Panc1 (cell line): ENCODE measurements around the gene PC. TPM values are rescaled to one million over a fixed set of nuclear protein-coding genes. Genes with fewer than 3 reads are reported as not detected.
"Not testable (repeated sequence)": the region's sequence is repeated elsewhere in the genome, so short reads cannot be mapped to it uniquely, and the experiment has no call there.

Experiments used
- ATAC-seq: fragments of 200-7000 bp; cut with Tn5 transposase; 2 replicates; pipeline ENCODE4 v1.9.1; 2020; ENCODE audit warnings: mild to moderate bottlenecking, moderate library complexity
- BruUV-seq: library from RNA; stranded (reverse); fragments of 400-500 nt; replicated peaks from 2 replicates; lab custom pipeline; 2021; lab: Mats Ljungman, UMichigan
- CTCF ChIA-PET: fragments of 300-600 bp; sonication (Branson Sonifier 250); formaldehyde crosslinking; loops from one replicate; lab custom pipeline; 2022; ENCODE audit warnings: antibody characterized with exemption; lab: Charles Lee
- POLR2A ChIA-PET: fragments of 300-600 bp; sonication (Branson Sonifier 250); formaldehyde crosslinking; loops from one replicate; lab custom pipeline; 2022; ENCODE audit warnings: antibody characterized with exemption; lab: Charles Lee
- DNase-seq: peaks from one replicate; pipeline ENCODE4 v3.0.0-alpha.2; 2010; ENCODE audit warnings: low read depth, low spot score
- H3K27ac ChIP-seq: 2 replicates; pipeline ENCODE4 v1.5.1; 2011; ENCODE audit warnings: mild to moderate bottlenecking, low read length, inconsistent platforms
- H3K27me3 ChIP-seq: fragments of 200-500 bp; sonication (Bioruptor generic); 2 replicates; pipeline ENCODE4 v1.6.0; 2014; ENCODE audit warnings: low read length, inconsistent platforms; ENCODE audit not compliant: control insufficient read depth, insufficient read depth
- H3K36me3 ChIP-seq: fragments of 200-500 bp; sonication (Bioruptor generic); 2 replicates; pipeline ENCODE4 v1.5.1; 2014; ENCODE audit warnings: inconsistent platforms, mild to moderate bottlenecking, low read length, moderate library complexity; ENCODE audit not compliant: control insufficient read depth, insufficient read depth
- H3K4me1 ChIP-seq: 2 replicates; pipeline ENCODE4 v1.5.1; 2011; ENCODE audit warnings: inconsistent platforms, mild to moderate bottlenecking, low read length, moderate library complexity; ENCODE audit not compliant: control insufficient read depth, insufficient read depth
- H3K4me3 ChIP-seq, 2 experiments: 2 replicates each; pipeline ENCODE4 v1.5.1; 2011 to 2012; ENCODE audit warnings: low read depth in 2 of 2, low read length in 2 of 2, mild to moderate bottlenecking in 2 of 2, inconsistent platforms in 1 of 2, moderate library complexity in 1 of 2
- H3K9me3 ChIP-seq: fragments of 200-500 bp; sonication (Bioruptor generic); 2 replicates; pipeline ENCODE4 v1.5.1; 2014; ENCODE audit warnings: low read depth, mild to moderate bottlenecking, inconsistent platforms, low read length, moderate library complexity; ENCODE audit not compliant: control insufficient read depth, insufficient read depth
- POLR2AphosphoS5 ChIP-seq: IDR thresholded peaks from 2 replicates; pipeline ENCODE4 v1.6.1; 2012; ENCODE audit warnings: mild to moderate bottlenecking, low read depth, low read length, moderate library complexity
- SIN3A ChIP-seq: IDR thresholded peaks from 2 replicates; pipeline ENCODE4 v1.6.1; 2012; ENCODE audit warnings: low read depth, mild to moderate bottlenecking, low read length, moderate library complexity, borderline replicate concordance; ENCODE audit not compliant: insufficient read depth
- TCF7L2 ChIP-seq: IDR thresholded peaks from 2 replicates; pipeline ENCODE4 v1.6.1; 2011; ENCODE audit warnings: mild to moderate bottlenecking, low read depth, low read length, inconsistent platforms
- in situ Hi-C: cut with HindIII; loops from 2 replicates; pipeline ENCODE4 v1.10.0; 2016; ENCODE audit warnings: low sequenced_read_pairs, low pct_unique_long_range_greater_than_20kb
- intact Hi-C: fragments of 100-400 bp; cut with micrococcal nuclease; formaldehyde crosslinking; loops from one replicate; pipeline ENCODE4 v1.10.0; 2022; ENCODE audit not compliant: unreplicated experiment
- total RNA-seq: library from RNA; stranded (reverse); gene quantifications from one replicate; pipeline ENCODE4 v1.2.1, GENCODE V29; 2021; ENCODE audit not compliant: unreplicated experiment
- TF ChIP-seq, protein P1 (sequence below): fragments of 450-650 bp; IDR thresholded peaks from 2 replicates; pipeline ENCODE4 v1.5.1; 2017; ENCODE audit warnings: mild to moderate bottlenecking
- TF ChIP-seq, protein P2 (sequence below), 2 experiments: IDR thresholded peaks; 2 replicates each; pipeline ENCODE4 v1.6.1; 2011 to 2012; ENCODE audit warnings: low read depth in 2 of 2, control low read depth in 1 of 2, low read length in 1 of 2, mild to moderate bottlenecking in 1 of 2, moderate library complexity in 1 of 2; ENCODE audit not compliant: insufficient read depth in 1 of 2

PC gene
- total RNA-seq, 1 experiment from 2014 or later = 12.8 TPM

- ATAC-seq (peak; percentile 49), DNase-seq (no peak)
- Histone ChIP-seq H3K4me1 (no peaks in the 10 kb centered on the region), H3K9me3 (no peaks in the 10 kb centered on the region), H3K4me3 (no peak overlapping the region), H3K27me3 (no peaks in the 10 kb centered on the region), H3K27ac (no peak overlapping the region), H3K36me3 (no peaks in the 10 kb centered on the region)
- in situ Hi-C loops = no loop called here
- TF ChIP-seq, protein P1, sequence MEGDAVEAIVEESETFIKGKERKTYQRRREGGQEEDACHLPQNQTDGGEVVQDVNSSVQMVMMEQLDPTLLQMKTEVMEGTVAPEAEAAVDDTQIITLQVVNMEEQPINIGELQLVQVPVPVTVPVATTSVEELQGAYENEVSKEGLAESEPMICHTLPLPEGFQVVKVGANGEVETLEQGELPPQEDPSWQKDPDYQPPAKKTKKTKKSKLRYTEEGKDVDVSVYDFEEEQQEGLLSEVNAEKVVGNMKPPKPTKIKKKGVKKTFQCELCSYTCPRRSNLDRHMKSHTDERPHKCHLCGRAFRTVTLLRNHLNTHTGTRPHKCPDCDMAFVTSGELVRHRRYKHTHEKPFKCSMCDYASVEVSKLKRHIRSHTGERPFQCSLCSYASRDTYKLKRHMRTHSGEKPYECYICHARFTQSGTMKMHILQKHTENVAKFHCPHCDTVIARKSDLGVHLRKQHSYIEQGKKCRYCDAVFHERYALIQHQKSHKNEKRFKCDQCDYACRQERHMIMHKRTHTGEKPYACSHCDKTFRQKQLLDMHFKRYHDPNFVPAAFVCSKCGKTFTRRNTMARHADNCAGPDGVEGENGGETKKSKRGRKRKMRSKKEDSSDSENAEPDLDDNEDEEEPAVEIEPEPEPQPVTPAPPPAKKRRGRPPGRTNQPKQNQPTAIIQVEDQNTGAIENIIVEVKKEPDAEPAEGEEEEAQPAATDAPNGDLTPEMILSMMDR = no peak
- TF ChIP-seq SIN3A (no peak), POLR2AphosphoS5 (no peak), TCF7L2 (no peak)
- TF ChIP-seq, protein P2, sequence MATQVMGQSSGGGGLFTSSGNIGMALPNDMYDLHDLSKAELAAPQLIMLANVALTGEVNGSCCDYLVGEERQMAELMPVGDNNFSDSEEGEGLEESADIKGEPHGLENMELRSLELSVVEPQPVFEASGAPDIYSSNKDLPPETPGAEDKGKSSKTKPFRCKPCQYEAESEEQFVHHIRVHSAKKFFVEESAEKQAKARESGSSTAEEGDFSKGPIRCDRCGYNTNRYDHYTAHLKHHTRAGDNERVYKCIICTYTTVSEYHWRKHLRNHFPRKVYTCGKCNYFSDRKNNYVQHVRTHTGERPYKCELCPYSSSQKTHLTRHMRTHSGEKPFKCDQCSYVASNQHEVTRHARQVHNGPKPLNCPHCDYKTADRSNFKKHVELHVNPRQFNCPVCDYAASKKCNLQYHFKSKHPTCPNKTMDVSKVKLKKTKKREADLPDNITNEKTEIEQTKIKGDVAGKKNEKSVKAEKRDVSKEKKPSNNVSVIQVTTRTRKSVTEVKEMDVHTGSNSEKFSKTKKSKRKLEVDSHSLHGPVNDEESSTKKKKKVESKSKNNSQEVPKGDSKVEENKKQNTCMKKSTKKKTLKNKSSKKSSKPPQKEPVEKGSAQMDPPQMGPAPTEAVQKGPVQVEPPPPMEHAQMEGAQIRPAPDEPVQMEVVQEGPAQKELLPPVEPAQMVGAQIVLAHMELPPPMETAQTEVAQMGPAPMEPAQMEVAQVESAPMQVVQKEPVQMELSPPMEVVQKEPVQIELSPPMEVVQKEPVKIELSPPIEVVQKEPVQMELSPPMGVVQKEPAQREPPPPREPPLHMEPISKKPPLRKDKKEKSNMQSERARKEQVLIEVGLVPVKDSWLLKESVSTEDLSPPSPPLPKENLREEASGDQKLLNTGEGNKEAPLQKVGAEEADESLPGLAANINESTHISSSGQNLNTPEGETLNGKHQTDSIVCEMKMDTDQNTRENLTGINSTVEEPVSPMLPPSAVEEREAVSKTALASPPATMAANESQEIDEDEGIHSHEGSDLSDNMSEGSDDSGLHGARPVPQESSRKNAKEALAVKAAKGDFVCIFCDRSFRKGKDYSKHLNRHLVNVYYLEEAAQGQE (IDR thresholded peaks at IDR 0.05; ENCODE audit: insufficient read depth in 1 of 2, low read depth in 2 of 2, low read length in 1 of 2) = no peak
- intact Hi-C loops = no loop called here
- ChIA-PET POLR2A (no interaction called here), CTCF (no interaction called here)
- BruUV-seq = no TSS peak
Measured at GRCh38 chr11:66996609-66997273, 38.6 kb upstream of the PC start.

DNA sequence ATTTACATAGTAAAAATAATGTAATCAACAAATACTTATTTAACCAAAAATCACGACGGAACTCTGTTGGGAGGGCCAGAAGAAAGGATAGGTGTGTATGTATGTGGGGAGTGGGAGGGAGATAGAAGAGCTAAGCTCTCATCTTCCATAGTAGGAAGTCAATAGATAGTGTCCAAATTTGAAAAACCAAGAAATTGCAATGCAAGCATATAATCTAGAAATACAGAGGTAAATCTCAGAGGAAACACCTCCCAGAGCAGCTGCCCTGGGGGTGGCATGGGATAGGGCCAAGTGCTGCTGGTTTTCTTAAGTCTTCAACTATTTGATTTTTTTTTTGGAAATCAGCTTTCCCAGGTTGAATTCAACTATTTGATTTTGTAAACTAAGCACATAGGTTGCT lies 33.9 kb upstream of the PC start:
- no peaks in the 10 kb centered on the region for H3K36me3 ChIP-seq
- no peak for DNase-seq

GRCh38 chr11:66989360-66989759 lies 31.2 kb upstream of the PC start:
- H3K4me1 ChIP-seq, H3K27me3 ChIP-seq, intact Hi-C loops, H3K36me3 ChIP-seq, ATAC-seq, H3K27ac ChIP-seq, BruUV-seq, H3K4me3 ChIP-seq, DNase-seq, POLR2A ChIA-PET, H3K9me3 ChIP-seq, in situ Hi-C loops: not testable (repeated sequence)
- CTCF ChIA-PET = interaction anchor here (0.6 kb wide), 1 partner anchor 257 kb away, joined by 6 read pairs; no protein-coding TSS in a partner anchor

More for the DNA sequence above, 33.9 kb upstream of the PC start:
- ChIA-PET POLR2A (interaction anchor here (0.6 kb wide), 1 partner anchor 10 kb away, joined by 3 read pairs; no protein-coding TSS in a partner anchor), CTCF (no interaction called here)
- Histone ChIP-seq H3K9me3 (no peaks in the 10 kb centered on the region), H3K4me1 (no peaks in the 10 kb centered on the region), H3K27me3 (no peaks in the 10 kb centered on the region), H3K4me3 (no peak overlapping the region), H3K27ac (no peak overlapping the region)
- TF ChIP-seq, protein P2 (IDR thresholded peaks at IDR 0.05; ENCODE audit: insufficient read depth in 1 of 2, low read depth in 2 of 2, low read length in 1 of 2) = no peak
- TF ChIP-seq, protein P1 = no peak
- TF ChIP-seq POLR2AphosphoS5 (no peak), TCF7L2 (no peak), SIN3A (no peak)
- intact Hi-C loops (no loop called here), in situ Hi-C loops (no loop called here)
- no TSS peak for BruUV-seq
- no peak for ATAC-seq
